GM12878 (cell line): ENCODE measurements around the gene RAD51B. TPM values are rescaled to one million over a fixed set of nuclear protein-coding genes. Genes with fewer than 3 reads are reported as not detected.

ENCODE experiments used
- ATF2 ChIP-seq: IDR thresholded peaks from 2 replicates; pipeline ENCODE4 v1.6.1; 2012; ENCODE audit warnings: low read length, inconsistent platforms
- CBX3 ChIP-seq: fragments of 200-600 bp; sonication (generic); IDR thresholded peaks from 2 replicates; pipeline ENCODE4 v1.6.1; 2016; ENCODE audit warnings: low read depth, borderline replicate concordance
- CUX1 ChIP-seq: IDR thresholded peaks from 2 replicates; pipeline ENCODE4 v1.6.1; 2012; ENCODE audit warnings: improper control_type of control experiment, low read depth, low read length; ENCODE audit not compliant: insufficient replicate concordance
- DPF2 ChIP-seq: fragments of 450-650 bp; IDR thresholded peaks from 2 replicates; pipeline ENCODE4 v1.6.1; 2017; ENCODE audit warnings: mild to moderate bottlenecking
- ESRRA ChIP-seq: IDR thresholded peaks from 2 replicates; pipeline ENCODE4 v1.6.1; 2012; ENCODE audit warnings: mild to moderate bottlenecking, low read length, improper control_type of control experiment
- HDGF ChIP-seq: fragments of 450-650 bp; IDR thresholded peaks from 2 replicates; pipeline ENCODE4 v1.6.1; 2016; ENCODE audit warnings: antibody characterized with exemption
- LARP7 ChIP-seq: fragments of 450-650 bp; IDR thresholded peaks from 2 replicates; pipeline ENCODE4 v1.6.1; 2017; ENCODE audit warnings: mild to moderate bottlenecking
- MTA3 ChIP-seq: IDR thresholded peaks from 2 replicates; pipeline ENCODE4 v1.6.1; 2012; ENCODE audit warnings: low read length, inconsistent platforms, borderline replicate concordance
- MYC ChIP-seq: IDR thresholded peaks from 2 replicates; pipeline ENCODE4 v1.6.1; 2011; ENCODE audit warnings: mild to moderate bottlenecking, low read length, moderate library complexity, inconsistent platforms; ENCODE audit not compliant: insufficient read depth, insufficient replicate concordance, insufficient read length, severe bottlenecking
- NR2F1 ChIP-seq: fragments of 450-650 bp; conservative IDR thresholded peaks from 2 replicates; pipeline ENCODE4 v1.6.1; 2017; ENCODE audit warnings: mild to moderate bottlenecking
- SIN3A ChIP-seq: IDR thresholded peaks from 2 replicates; pipeline ENCODE4 v1.6.1; 2012; ENCODE audit warnings: low read depth, low read length, improper control_type of control experiment
- SKIL ChIP-seq: fragments of 450-650 bp; IDR thresholded peaks from 2 replicates; pipeline ENCODE4 v1.6.1; 2017; ENCODE audit warnings: mild to moderate bottlenecking, low read depth, inconsistent platforms; ENCODE audit not compliant: poor library complexity, severe bottlenecking
- SP1 ChIP-seq: IDR thresholded peaks from one replicate; pipeline ENCODE4 v1.6.1; 2011; ENCODE audit warnings: low read depth, low read length
- STAT1 ChIP-seq: fragments of 450-650 bp; conservative IDR thresholded peaks from 2 replicates; pipeline ENCODE4 v1.6.1; 2014; ENCODE audit warnings: antibody characterized with exemption, mild to moderate bottlenecking
- TCF12 ChIP-seq: IDR thresholded peaks from 2 replicates; pipeline ENCODE4 v1.6.1; 2011; ENCODE audit warnings: low read depth, mild to moderate bottlenecking, low read length
- ZBED1 ChIP-seq: IDR thresholded peaks from 2 replicates; pipeline ENCODE4 v1.6.1; 2016; ENCODE audit warnings: borderline replicate concordance
- polyA plus RNA-seq, 11 experiments: library from polyadenylated mRNA; depleted of rRNA in 4 of 11; unstranded in 6 of 11; stranded (reverse) in 5 of 11; fragments of >200 nt; fragmentation: Nextera tagmentation in 4 of 11; fragmentation: Illumina TruSeq in 1 of 11; extraction: Ambion mirVana in 4 of 11; extraction: Trizol in 1 of 11; gene quantifications; 1 replicate in 1 of 11; 2 replicates in 10 of 11; pipeline versions ENCODE4 v1.2.1 to v1.2.3, GENCODE V29; 2011 to 2016; ENCODE audit warnings: inconsistent platforms in 2 of 11, missing spikeins in 2 of 11, low read depth in 1 of 11
- total RNA-seq, 4 experiments: library from RNA; depleted of rRNA in 3 of 4; stranded (reverse); fragments of >200 nt in 3 of 4; fragmentation: Illumina TruSeq in 1 of 4; extraction: Trizol in 1 of 4; gene quantifications; 2 replicates each; pipeline versions ENCODE4 v1.2.1 to v1.2.3, GENCODE V29; 2013 to 2021

Gene RAD51B
- total and polyA plus RNA-seq, 10 of the 15 experiments (the other 5 are each of a cell fraction or from before 2014, with no cell fraction given) = 9.8 to 26.8 (median 21.3) TPM

- TF ChIP-seq MYC (no peak), NR2F1 (peak; percentile 58; the same call in 1 of the 2 replicates), ATF2 (peak; percentile 85), DPF2 (peak; percentile 71; the same call in 1 of the 2 replicates), STAT1 (no peak), LARP7 (no peak), TCF12 (peak; percentile 73; the same call in 1 of the 2 replicates), SIN3A (no peak), SKIL (peak; percentile 61), ZBED1 (peak; percentile 61; the same call in 1 of the 2 replicates), CUX1 (peak; percentile 52), HDGF (no peak), SP1 (no peak), ESRRA (no peak), CBX3 (no peak), MTA3 (peak; percentile 64)
- TF ChIP-seq, all 136 proteins: peak for 42
Observed at GRCh38 chr14:68495101-68496039, 675.8 kb downstream of the RAD51B start (continued).
